GM23338 (cell line): ENCODE results near the gene ANKFN1. TPM values are rescaled to one million over a fixed set of nuclear protein-coding genes. Genes with fewer than 3 reads are reported as not detected.

Source experiments
- ATAC-seq: fragments of 200-7000 bp; cut with Tn5 transposase; 3 replicates; pipeline ENCODE4 v1.9.1; 2020
- DNase-seq: peaks from one replicate; pipeline ENCODE4 v3.0.0-alpha.2; 2015; ENCODE audit warnings: low spot score
- H2AFZ ChIP-seq: fragments of 200-600 bp; sonication (generic); 2 replicates; pipeline ENCODE4 v1.8.0; 2016; ENCODE audit warnings: antibody characterized with exemption, mild to moderate bottlenecking, moderate library complexity
- H3F3A ChIP-seq: fragments of 200-600 bp; sonication (generic); replicated peaks from 2 replicates; pipeline ENCODE4 v1.8.0; 2017; ENCODE audit warnings: antibody characterized with exemption, mixed run types, low read depth
- H3K27ac ChIP-seq: fragments of 200-600 bp; sonication (generic); 2 replicates; pipeline ENCODE4 v1.6.1; 2016; ENCODE audit warnings: low read depth
- H3K27me3 ChIP-seq: fragments of 200-600 bp; sonication (generic); 2 replicates; pipeline ENCODE4 v1.8.0; 2016; ENCODE audit warnings: mild to moderate bottlenecking, mixed run types, moderate library complexity; ENCODE audit not compliant: insufficient read depth
- H3K36me3 ChIP-seq: fragments of 200-600 bp; sonication (generic); 2 replicates; pipeline ENCODE4 v1.8.0; 2016; ENCODE audit warnings: mild to moderate bottlenecking; ENCODE audit not compliant: insufficient read depth
- H3K4me1 ChIP-seq: fragments of 200-600 bp; sonication (generic); 2 replicates; pipeline ENCODE4 v1.8.0; 2016; ENCODE audit warnings: mild to moderate bottlenecking, moderate library complexity; ENCODE audit not compliant: insufficient read depth
- H3K4me2 ChIP-seq: fragments of 200-600 bp; sonication (generic); 2 replicates; pipeline ENCODE4 v1.7.1; 2017; ENCODE audit warnings: mixed run types
- H3K4me3 ChIP-seq: fragments of 200-600 bp; sonication (generic); 2 replicates; pipeline ENCODE4 v1.6.1; 2016; ENCODE audit warnings: mixed run types
- H3K79me2 ChIP-seq: fragments of 200-600 bp; sonication (generic); replicated peaks from 2 replicates; pipeline ENCODE4 v1.8.0; 2017; ENCODE audit warnings: mild to moderate bottlenecking; ENCODE audit not compliant: insufficient read depth
- H3K9me2 ChIP-seq: fragments of 200-600 bp; sonication (generic); 2 replicates; pipeline ENCODE4 v1.8.0; 2017; ENCODE audit not compliant: insufficient read depth
- H4K20me1 ChIP-seq: fragments of 200-600 bp; sonication (generic); replicated peaks from 2 replicates; pipeline ENCODE4 v1.8.0; 2017; ENCODE audit warnings: mild to moderate bottlenecking; ENCODE audit not compliant: insufficient read depth
- H3K27ac Mint-ChIP-seq: 2 replicates; pipeline ENCODE4 v1.8.0; 2020; ENCODE audit warnings: inconsistent platforms, mild to moderate bottlenecking, moderate library complexity, mixed read lengths
- H3K27me3 Mint-ChIP-seq: 3 replicates; pipeline ENCODE4 v1.8.0; 2022; ENCODE audit warnings: low read depth, mild to moderate bottlenecking, moderate library complexity, mixed read lengths, inconsistent platforms; ENCODE audit not compliant: insufficient read depth, poor library complexity
- H3K36me3 Mint-ChIP-seq: 3 replicates; pipeline ENCODE4 v1.8.0; 2021; ENCODE audit warnings: low read depth, mild to moderate bottlenecking, inconsistent platforms, moderate library complexity, mixed read lengths
- H3K4me1 Mint-ChIP-seq: 3 replicates; pipeline ENCODE4 v1.8.0; 2020; ENCODE audit warnings: mild to moderate bottlenecking, inconsistent platforms, mixed read lengths
- H3K4me3 Mint-ChIP-seq: 3 replicates; pipeline ENCODE4 v1.8.0; 2021; ENCODE audit warnings: moderate library complexity, mild to moderate bottlenecking, inconsistent platforms, mixed read lengths
- H3K9me3 Mint-ChIP-seq: 3 replicates; pipeline ENCODE4 v1.8.0; 2020; ENCODE audit warnings: moderate library complexity, mild to moderate bottlenecking, inconsistent platforms, mixed read lengths
- CREB1 ChIP-seq: fragments of 250-450 bp; sonication (Bioruptor Pico); IDR thresholded peaks from 2 replicates; pipeline ENCODE4 v1.5.0; 2020; ENCODE audit warnings: low read depth, mild to moderate bottlenecking, moderate library complexity
- CTCF ChIP-seq, 2 experiments: fragments of 200-600 bp in 1 of 2; sonication (generic) in 1 of 2; conservative IDR thresholded peaks; 2 replicates each; pipeline versions ENCODE4 v1.5.1 to v1.6.1; 2016 to 2017; ENCODE audit warnings: antibody characterized with exemption in 2 of 2, low read depth in 2 of 2, mild to moderate bottlenecking in 2 of 2, moderate library complexity in 1 of 2
- EZH2 ChIP-seq: fragments of 200-600 bp; sonication (generic); IDR thresholded peaks from one replicate; pipeline ENCODE4 v1.8.0; 2017; ENCODE audit warnings: antibody characterized with exemption, mild to moderate bottlenecking, low read depth; ENCODE audit not compliant: unreplicated experiment
- EZH2phosphoT487 ChIP-seq: fragments of 200-600 bp; sonication (generic); IDR thresholded peaks from one replicate; pipeline ENCODE4 v1.8.1; 2018; ENCODE audit warnings: antibody characterized with exemption; ENCODE audit not compliant: unreplicated experiment
- JUNB ChIP-seq: IDR thresholded peaks from one replicate; pipeline ENCODE4 v1.6.1; 2016; ENCODE audit warnings: antibody characterized with exemption; ENCODE audit not compliant: unreplicated experiment
- NANOG ChIP-seq: IDR thresholded peaks from 2 replicates; pipeline ENCODE4 v1.6.1; 2016; ENCODE audit warnings: antibody characterized with exemption, borderline replicate concordance
- REST ChIP-seq: IDR thresholded peaks from one replicate; pipeline ENCODE4 v1.6.1; 2018; ENCODE audit warnings: antibody characterized with exemption; ENCODE audit not compliant: unreplicated experiment
- STAT1 ChIP-seq: IDR thresholded peaks from one replicate; pipeline ENCODE4 v1.6.1; 2016; ENCODE audit warnings: antibody characterized with exemption; ENCODE audit not compliant: unreplicated experiment
- ZNF114 ChIP-seq: fragments of 250-450 bp; sonication (Bioruptor Pico); IDR thresholded peaks from 2 replicates; pipeline ENCODE4 v1.5.0; 2020; ENCODE audit warnings: mild to moderate bottlenecking, moderate library complexity
- polyA plus RNA-seq: library from polyadenylated mRNA; unstranded; fragments of >200 nt; fragmentation: Nextera tagmentation; extraction: Ambion mirVana; gene quantifications from 2 replicates; pipeline ENCODE4 v1.2.1, GENCODE V29; 2016
- total RNA-seq: library from RNA; depleted of rRNA; stranded (reverse); fragments of >200 nt; shearing (Covaris generic); gene quantifications from 2 replicates; pipeline ENCODE4 v1.2.3, GENCODE V29; 2014
- TF ChIP-seq, protein P1 (sequence below): IDR thresholded peaks from 2 replicates; pipeline ENCODE4 v1.6.1; 2016; ENCODE audit warnings: antibody characterized with exemption

Gene ANKFN1
- total and polyA plus RNA-seq, 2 experiments from 2014 or later: not detected

GRCh38 chr17:56186222-56186786 is 33.0 kb downstream of the ANKFN1 start:
- no peaks in the 10 kb centered on the region for H3K79me2 ChIP-seq
- TF ChIP-seq REST (no peak), NANOG (no peak)
- H3K36me3 ChIP-seq: no peaks in the 10 kb centered on the region
- ATAC-seq (no peak), DNase-seq (no peak)
- H3K27ac ChIP-seq: no peak overlapping the region
- H3F3A ChIP-seq: no peaks in the 10 kb centered on the region
- Mint-ChIP-seq H3K27me3 (no peaks in the 10 kb centered on the region), H3K4me1 (no peaks in the 10 kb centered on the region), H3K36me3 (no peaks in the 10 kb centered on the region), H3K9me3 (no peaks in the 10 kb centered on the region; the same call in 2 of the 3 replicates), H3K27ac (no peak overlapping the region), H3K4me3 (no peak overlapping the region)
- H3K4me1 ChIP-seq: no peaks in the 10 kb centered on the region
- H3K9me2 ChIP-seq: peaks cover 6% of the 10 kb centered on the region; the same call in 1 of the 2 replicates
- no peak overlapping the region for H3K4me3 ChIP-seq
- no peak overlapping the region for H2AFZ ChIP-seq
- H4K20me1 ChIP-seq: no peaks in the 10 kb centered on the region
- no peaks in the 10 kb centered on the region for H3K27me3 ChIP-seq
- H3K4me2 ChIP-seq: no peak overlapping the region

DNA sequence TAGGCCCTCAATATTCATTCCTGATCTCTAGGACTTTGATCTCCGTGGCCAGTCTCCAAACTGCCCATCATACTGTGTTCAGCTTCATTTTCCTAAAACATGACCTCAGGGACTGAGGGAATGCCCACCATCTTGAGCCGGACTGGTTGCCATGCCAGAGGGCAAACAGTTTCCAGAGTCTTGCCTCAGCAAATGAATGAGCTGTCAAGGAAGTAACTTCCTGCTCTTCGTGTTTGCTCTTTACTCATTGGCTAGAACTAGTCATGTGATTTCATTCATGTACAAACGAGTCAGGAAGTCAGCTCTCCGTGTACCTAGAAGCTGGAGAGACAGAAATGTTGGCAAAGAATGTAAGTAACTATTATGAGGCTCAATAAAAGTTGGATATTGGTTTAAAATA is 50.2 kb downstream of the ANKFN1 start:
- Histone ChIP-seq H3K27ac (no peak overlapping the region), H3K4me2 (no peak overlapping the region), H3K36me3 (no peaks in the 10 kb centered on the region), H3K4me3 (no peak overlapping the region), H3K27me3 (no peaks in the 10 kb centered on the region), H3K9me2 (peaks cover 14% of the 10 kb centered on the region; the same call in 1 of the 2 replicates), H4K20me1 (no peaks in the 10 kb centered on the region), H3F3A (no peaks in the 10 kb centered on the region), H3K79me2 (no peaks in the 10 kb centered on the region), H3K4me1 (no peaks in the 10 kb centered on the region), H2AFZ (no peak overlapping the region)
- H3K27ac Mint-ChIP-seq: no peak overlapping the region
- peaks cover 3% of the 10 kb centered on the region; the same call in 1 of the 3 replicates for H3K36me3 Mint-ChIP-seq
- H3K4me1 Mint-ChIP-seq: peaks cover 3% of the 10 kb centered on the region; the same call in 2 of the 3 replicates
- no peak overlapping the region for H3K4me3 Mint-ChIP-seq
- TF ChIP-seq EZH2phosphoT487: no peak
- TF ChIP-seq ZNF114 (CRISPR knock-in tag): no peak
- TF ChIP-seq CTCF (conservative IDR thresholded peaks at IDR 0.05; ENCODE audit: low read depth in 2 of 2): no peak
- TF ChIP-seq, protein P1, sequence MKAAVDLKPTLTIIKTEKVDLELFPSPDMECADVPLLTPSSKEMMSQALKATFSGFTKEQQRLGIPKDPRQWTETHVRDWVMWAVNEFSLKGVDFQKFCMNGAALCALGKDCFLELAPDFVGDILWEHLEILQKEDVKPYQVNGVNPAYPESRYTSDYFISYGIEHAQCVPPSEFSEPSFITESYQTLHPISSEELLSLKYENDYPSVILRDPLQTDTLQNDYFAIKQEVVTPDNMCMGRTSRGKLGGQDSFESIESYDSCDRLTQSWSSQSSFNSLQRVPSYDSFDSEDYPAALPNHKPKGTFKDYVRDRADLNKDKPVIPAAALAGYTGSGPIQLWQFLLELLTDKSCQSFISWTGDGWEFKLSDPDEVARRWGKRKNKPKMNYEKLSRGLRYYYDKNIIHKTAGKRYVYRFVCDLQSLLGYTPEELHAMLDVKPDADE: no peak
- TF ChIP-seq EZH2: no peak
- TF ChIP-seq REST: no peak
- TF ChIP-seq STAT1: no peak
- TF ChIP-seq CREB1 (CRISPR knock-in tag): no peak
- no peak for TF ChIP-seq NANOG
- TF ChIP-seq JUNB: no peak
- peaks cover 6% of the 10 kb centered on the region for H3K9me3 Mint-ChIP-seq
- ATAC-seq (no peak), DNase-seq (no peak)
- H3K27me3 Mint-ChIP-seq: no peaks in the 10 kb centered on the region
